H9 (cell line): ENCODE data around the gene PTPRN2. TPM values are rescaled to one million over a fixed set of nuclear protein-coding genes. Genes with fewer than 3 reads are reported as not detected.

Experiments
- DNase-seq: peaks from one replicate; pipeline ENCODE4 v3.0.0-alpha.2; 2017
- H2AFZ ChIP-seq: one replicate; pipeline ENCODE4 v1.6.1; 2013; ENCODE audit warnings: mild to moderate bottlenecking, low read length, control low read depth, moderate library complexity
- H2AK5ac ChIP-seq: 2 replicates; pipeline ENCODE4 v1.6.1; 2013; ENCODE audit warnings: low read length, control low read depth, mixed read lengths; ENCODE audit not compliant: insufficient read length
- H2BK120ac ChIP-seq: one replicate; pipeline ENCODE4 v1.6.1; 2013; ENCODE audit warnings: low read depth, mild to moderate bottlenecking, low read length, control low read depth, inconsistent platforms; ENCODE audit not compliant: poor library complexity, severe bottlenecking
- H2BK12ac ChIP-seq: 2 replicates; pipeline ENCODE4 v1.6.1; 2013; ENCODE audit warnings: low read length, control low read depth, mixed read lengths, low read depth; ENCODE audit not compliant: insufficient read length
- H2BK15ac ChIP-seq: 2 replicates; pipeline ENCODE4 v1.6.1; 2013; ENCODE audit warnings: low read depth, low read length, control low read depth
- H2BK20ac ChIP-seq: one replicate; pipeline ENCODE4 v1.6.1; 2013; ENCODE audit warnings: low read depth, mild to moderate bottlenecking, low read length, control low read depth, inconsistent platforms; ENCODE audit not compliant: poor library complexity, severe bottlenecking
- H2BK5ac ChIP-seq: 2 replicates; pipeline ENCODE4 v1.6.1; 2013; ENCODE audit warnings: low read length, control low read depth, mixed read lengths; ENCODE audit not compliant: insufficient read length
- H3K14ac ChIP-seq: 2 replicates; pipeline ENCODE4 v1.6.1; 2013; ENCODE audit warnings: low read length, control low read depth; ENCODE audit not compliant: insufficient read depth
- H3K18ac ChIP-seq: 2 replicates; pipeline ENCODE4 v1.6.1; 2013; ENCODE audit warnings: low read depth, mild to moderate bottlenecking, mixed read lengths, low read length, control low read depth; ENCODE audit not compliant: insufficient read length
- H3K23ac ChIP-seq: 2 replicates; pipeline ENCODE4 v1.6.1; 2013; ENCODE audit warnings: low read length, control low read depth, mixed read lengths, low read depth; ENCODE audit not compliant: insufficient read length
- H3K23me2 ChIP-seq: 2 replicates; pipeline ENCODE4 v1.6.1; 2013; ENCODE audit warnings: low read depth, mild to moderate bottlenecking, mixed read lengths, low read length, control low read depth; ENCODE audit not compliant: insufficient read length, poor library complexity, severe bottlenecking
- H3K27ac ChIP-seq: 2 replicates; pipeline ENCODE4 v1.5.1; 2013; ENCODE audit warnings: low read length, control low read depth, mixed read lengths, low read depth; ENCODE audit not compliant: insufficient read length
- H3K27me3 ChIP-seq: 2 replicates; pipeline ENCODE4 v1.6.1; 2013; ENCODE audit warnings: low read length, control low read depth, inconsistent platforms; ENCODE audit not compliant: insufficient read depth
- H3K4ac ChIP-seq: 2 replicates; pipeline ENCODE4 v1.6.1; 2013; ENCODE audit warnings: low read depth, mild to moderate bottlenecking, control low read depth, inconsistent platforms, low read length, moderate library complexity
- H3K4me1 ChIP-seq: 2 replicates; pipeline ENCODE4 v1.6.1; 2013; ENCODE audit warnings: low read length, control low read depth, inconsistent platforms; ENCODE audit not compliant: insufficient read depth
- H3K4me2 ChIP-seq: 2 replicates; pipeline ENCODE4 v1.6.1; 2013; ENCODE audit warnings: low read length, control low read depth, mixed read lengths; ENCODE audit not compliant: insufficient read length, insufficient read depth
- H3K56ac ChIP-seq: 2 replicates; pipeline ENCODE4 v1.6.1; 2013; ENCODE audit warnings: low read depth, mild to moderate bottlenecking, mixed read lengths, low read length, control low read depth; ENCODE audit not compliant: insufficient read length
- H3K79me1 ChIP-seq: 2 replicates; pipeline ENCODE4 v1.6.1; 2013; ENCODE audit warnings: low read depth, mild to moderate bottlenecking, moderate library complexity, low read length, control low read depth, inconsistent platforms; ENCODE audit not compliant: insufficient read depth, poor library complexity, severe bottlenecking
- H3K79me2 ChIP-seq: 2 replicates; pipeline ENCODE4 v1.6.1; 2013; ENCODE audit warnings: low read length, control low read depth, inconsistent platforms; ENCODE audit not compliant: insufficient read depth
- H3K9ac ChIP-seq: 2 replicates; pipeline ENCODE4 v1.6.1; 2013; ENCODE audit warnings: low read length, control low read depth, mixed read lengths; ENCODE audit not compliant: insufficient read length; ENCODE audit errors: extremely low read depth
- H3K9me3 ChIP-seq: one replicate; pipeline ENCODE4 v1.6.1; 2013; ENCODE audit warnings: low read depth, low read length, inconsistent platforms; ENCODE audit not compliant: control insufficient read depth
- H3T11ph ChIP-seq: one replicate; pipeline ENCODE4 v1.6.1; 2013; ENCODE audit warnings: mild to moderate bottlenecking, low read length, control low read depth, inconsistent platforms
- H4K20me1 ChIP-seq: one replicate; pipeline ENCODE4 v1.6.1; 2013; ENCODE audit not compliant: control insufficient read depth, insufficient read length, insufficient read depth
- H4K5ac ChIP-seq: 2 replicates; pipeline ENCODE4 v1.6.1; 2013; ENCODE audit warnings: low read depth, mild to moderate bottlenecking, mixed read lengths, low read length, control low read depth; ENCODE audit not compliant: insufficient read length
- H4K8ac ChIP-seq: replicated peaks from 2 replicates; pipeline ENCODE4 v1.6.1; 2013; ENCODE audit warnings: low read length, control low read depth, mixed read lengths, low read depth; ENCODE audit not compliant: insufficient read length
- H4K91ac ChIP-seq: 2 replicates; pipeline ENCODE4 v1.6.1; 2013; ENCODE audit warnings: low read depth, mild to moderate bottlenecking, moderate library complexity, mixed read lengths, low read length, control low read depth; ENCODE audit not compliant: insufficient read length
- H3K27ac Mint-ChIP-seq, 3 experiments: 2 replicates in 2 of 3; 3 replicates in 1 of 3; pipeline ENCODE4 v1.8.0; 2020 to 2021; ENCODE audit warnings: mixed read lengths in 3 of 3, mild to moderate bottlenecking in 1 of 3, moderate library complexity in 1 of 3
- H3K27me3 Mint-ChIP-seq: 2 replicates; pipeline ENCODE4 v1.8.0; 2021; ENCODE audit warnings: low read depth, mild to moderate bottlenecking, moderate library complexity, mixed read lengths
- H3K36me3 Mint-ChIP-seq, 3 experiments: 2 replicates in 2 of 3; 3 replicates in 1 of 3; pipeline ENCODE4 v1.8.0; 2020 to 2021; ENCODE audit warnings: low read depth in 3 of 3, mixed read lengths in 3 of 3; ENCODE audit not compliant: insufficient read depth in 1 of 3
- H3K4me1 Mint-ChIP-seq, 2 experiments: 2 replicates each; pipeline ENCODE4 v1.8.0; 2020; ENCODE audit warnings: mixed read lengths in 2 of 2
- H3K4me3 Mint-ChIP-seq, 2 experiments: 2 replicates in 1 of 2; 3 replicates in 1 of 2; pipeline ENCODE4 v1.8.0; 2020 to 2021; ENCODE audit warnings: mild to moderate bottlenecking in 2 of 2, mixed read lengths in 2 of 2, moderate library complexity in 1 of 2
- H3K9me3 Mint-ChIP-seq, 2 experiments: 2 replicates in 1 of 2; 3 replicates in 1 of 2; pipeline ENCODE4 v1.8.0; 2020; ENCODE audit warnings: mild to moderate bottlenecking in 2 of 2, mixed read lengths in 2 of 2, moderate library complexity in 1 of 2
- WGBS: extraction: QIAGEN DNeasy Blood & Tissue Kit; methylation state at CpG from one replicate; pipeline ENCODE4 v1.1.7; 2013; ENCODE audit warnings: missing lambda C conversion rate, low lambda C conversion rate, mixed read lengths; ENCODE audit not compliant: insufficient read length; ENCODE audit errors: extremely low coverage; 5-methylcytosine and 5-hydroxymethylcytosine counted together
- total RNA-seq: library from RNA; stranded (reverse); gene quantifications from 2 replicates; pipeline ENCODE4 v1.2.1, GENCODE V29; 2021
- TF ChIP-seq, protein P1 (sequence below): fragments of 200-600 bp; sonication (generic); conservative IDR thresholded peaks from 3 replicates; pipeline ENCODE4 v1.8.0; 2021; ENCODE audit warnings: antibody characterized with exemption, mild to moderate bottlenecking

Gene PTPRN2
- total RNA-seq, 1 experiment from 2014 or later = 5.2 TPM

DNA sequence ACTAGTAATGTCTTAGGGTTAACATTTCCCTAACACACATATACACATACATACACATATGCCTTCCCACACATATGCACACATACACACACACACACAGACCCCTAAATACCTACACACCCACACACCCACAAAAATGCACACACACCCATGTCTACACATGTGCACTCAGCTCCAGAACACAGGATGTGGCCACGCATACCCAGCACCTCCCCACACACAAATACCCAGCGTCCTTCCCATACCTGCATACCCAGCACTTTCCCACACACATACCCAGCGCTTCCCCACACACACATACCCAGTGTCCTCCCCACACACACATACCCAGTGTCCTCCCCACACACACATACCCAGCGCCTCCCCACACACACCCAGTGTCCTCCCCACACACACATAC, 715.9 kb downstream of the PTPRN2 start:
- H4K20me1 ChIP-seq = no peaks in the 10 kb centered on the region
- H3K14ac ChIP-seq = no peak overlapping the region
- H2AFZ ChIP-seq = no peak overlapping the region
- no peaks in the 10 kb centered on the region for H3K79me1 ChIP-seq
- no peak overlapping the region for H4K8ac ChIP-seq
- no peak for DNase-seq
- no peak overlapping the region for H3K4ac ChIP-seq
- Mint-ChIP-seq H3K4me1 (peaks cover 2 to 7% of the 10 kb centered on the region in 2 experiments; a peak in 3 of 4 replicates), H3K27ac (no peak overlapping the region), H3K4me3 (no peak overlapping the region), H3K27me3 (peaks cover 30% of the 10 kb centered on the region), H3K9me3 (peaks cover 23 to 26% of the 10 kb centered on the region in 2 experiments), H3K36me3 (peaks cover 0 to 17% (median 8%) of the 10 kb centered on the region in 3 experiments; a peak in 5 of 7 replicates)
- no peak overlapping the region for H2AK5ac ChIP-seq
- no peaks in the 10 kb centered on the region for H3K79me2 ChIP-seq
- no peak overlapping the region for H2BK120ac ChIP-seq
- H3K4me2 ChIP-seq = no peak overlapping the region
- no peak overlapping the region for H3K18ac ChIP-seq
- no peak overlapping the region for H4K91ac ChIP-seq
- H2BK15ac ChIP-seq = no peak overlapping the region
- no peaks in the 10 kb centered on the region; the same call in 1 of the 2 replicates for H3K4me1 ChIP-seq
- H3T11ph ChIP-seq = no peak overlapping the region
- H3K9me3 ChIP-seq = no peaks in the 10 kb centered on the region
- no peaks in the 10 kb centered on the region for H3K23me2 ChIP-seq
- no peak overlapping the region for H2BK20ac ChIP-seq
- no peak overlapping the region for H2BK5ac ChIP-seq
- no peak overlapping the region for H2BK12ac ChIP-seq
- no peaks in the 10 kb centered on the region for H3K27me3 ChIP-seq
- TF ChIP-seq, protein P1, sequence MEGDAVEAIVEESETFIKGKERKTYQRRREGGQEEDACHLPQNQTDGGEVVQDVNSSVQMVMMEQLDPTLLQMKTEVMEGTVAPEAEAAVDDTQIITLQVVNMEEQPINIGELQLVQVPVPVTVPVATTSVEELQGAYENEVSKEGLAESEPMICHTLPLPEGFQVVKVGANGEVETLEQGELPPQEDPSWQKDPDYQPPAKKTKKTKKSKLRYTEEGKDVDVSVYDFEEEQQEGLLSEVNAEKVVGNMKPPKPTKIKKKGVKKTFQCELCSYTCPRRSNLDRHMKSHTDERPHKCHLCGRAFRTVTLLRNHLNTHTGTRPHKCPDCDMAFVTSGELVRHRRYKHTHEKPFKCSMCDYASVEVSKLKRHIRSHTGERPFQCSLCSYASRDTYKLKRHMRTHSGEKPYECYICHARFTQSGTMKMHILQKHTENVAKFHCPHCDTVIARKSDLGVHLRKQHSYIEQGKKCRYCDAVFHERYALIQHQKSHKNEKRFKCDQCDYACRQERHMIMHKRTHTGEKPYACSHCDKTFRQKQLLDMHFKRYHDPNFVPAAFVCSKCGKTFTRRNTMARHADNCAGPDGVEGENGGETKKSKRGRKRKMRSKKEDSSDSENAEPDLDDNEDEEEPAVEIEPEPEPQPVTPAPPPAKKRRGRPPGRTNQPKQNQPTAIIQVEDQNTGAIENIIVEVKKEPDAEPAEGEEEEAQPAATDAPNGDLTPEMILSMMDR = no peak
- H3K56ac ChIP-seq = no peak overlapping the region
- no peak overlapping the region for H3K9ac ChIP-seq
- H3K23ac ChIP-seq = no peak overlapping the region
- H4K5ac ChIP-seq = no peak overlapping the region
- H3K27ac ChIP-seq = no peak overlapping the region
- WGBS = no CpG with 5 or more reads among the region's 4 CpGs
